ENCODE measurements around the gene CSGALNACT2.

The CSGALNACT2 gene

DNA sequence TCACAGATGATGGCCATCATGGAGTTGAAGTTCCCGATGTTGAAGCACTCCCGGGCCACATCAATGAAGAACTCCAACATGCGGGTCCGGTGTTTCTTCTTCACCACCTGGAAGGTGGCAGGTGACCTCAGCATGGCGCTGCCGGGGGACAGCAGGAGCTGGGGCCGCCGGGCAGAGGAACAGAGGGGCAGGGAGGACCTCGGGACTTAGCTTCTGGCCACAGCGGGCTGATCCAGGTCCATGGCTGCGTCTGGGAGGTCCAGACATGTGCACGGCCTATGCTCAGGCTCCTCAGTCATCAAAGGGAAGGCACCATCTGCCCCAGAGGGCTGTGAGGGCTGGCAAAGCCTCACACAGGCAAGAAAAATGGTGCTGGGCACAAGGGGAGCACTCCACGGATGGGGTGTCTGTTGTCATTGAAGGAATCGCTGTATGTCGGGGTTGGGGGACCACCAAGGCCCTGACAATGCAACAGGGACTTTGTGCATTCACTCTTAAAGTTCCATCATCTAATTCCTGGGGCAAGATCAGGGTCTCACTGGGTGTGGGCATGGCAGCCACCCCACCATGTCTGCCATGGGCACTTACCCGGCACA is 60.9 kb downstream of the CSGALNACT2 start:
- FAIRE-seq = no peak
- no peak for DNase-seq (ENCODE audit: extremely low spot score, insufficient read length, low read depth)

- DNase-seq (ENCODE audit: extremely low spot score, insufficient read length, low read depth) (no peak), FAIRE-seq (no peak)
These were observed 61.7 kb downstream of the CSGALNACT2 start for GRCh38 chr10:43199684-43200537.

DNA sequence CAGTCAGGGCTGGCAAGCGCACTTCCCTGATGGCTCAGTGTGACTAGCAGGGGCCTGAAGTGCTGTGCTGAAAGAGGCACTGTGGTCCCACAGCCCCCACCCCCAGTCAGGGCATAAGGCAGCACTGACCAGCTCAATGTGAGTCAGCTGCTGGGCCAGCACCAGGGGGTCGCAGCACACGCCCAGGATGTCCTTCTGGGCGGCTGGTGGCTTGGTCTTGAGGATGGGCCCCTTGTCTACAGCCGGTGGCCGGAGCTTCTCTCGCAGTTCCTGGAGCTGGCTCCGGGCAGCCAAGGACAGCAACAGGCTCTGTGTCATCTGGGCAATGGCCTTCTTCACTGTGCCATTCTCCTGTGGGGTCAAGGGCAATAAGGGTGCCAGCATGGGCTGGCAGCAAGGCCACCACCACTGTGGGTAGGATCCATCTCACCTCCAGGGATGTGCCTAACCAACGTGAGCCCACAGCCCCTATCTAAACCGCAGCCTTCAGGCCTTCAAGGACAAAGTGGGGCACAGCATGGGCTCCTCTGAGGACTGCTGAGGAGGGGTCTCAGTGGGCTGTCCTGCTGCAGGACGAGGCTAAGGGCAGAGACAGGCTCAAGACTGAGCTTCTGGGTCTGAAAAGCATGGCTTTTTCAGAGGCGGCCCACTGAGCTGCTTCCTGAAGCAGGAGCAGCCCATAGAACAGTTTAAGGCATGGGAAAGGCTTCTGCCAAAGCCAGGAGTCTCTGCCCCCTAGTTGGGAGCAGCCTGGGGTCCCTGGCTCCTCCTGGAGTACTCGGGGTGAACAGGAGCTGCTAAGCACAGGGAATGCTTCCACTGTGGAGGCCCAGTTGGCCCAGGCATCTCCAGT is 62.5 kb downstream of the CSGALNACT2 start:
- DNase-seq (ENCODE audit: extremely low spot score, insufficient read length, low read depth) = no peak
- no peak for FAIRE-seq

DNA sequence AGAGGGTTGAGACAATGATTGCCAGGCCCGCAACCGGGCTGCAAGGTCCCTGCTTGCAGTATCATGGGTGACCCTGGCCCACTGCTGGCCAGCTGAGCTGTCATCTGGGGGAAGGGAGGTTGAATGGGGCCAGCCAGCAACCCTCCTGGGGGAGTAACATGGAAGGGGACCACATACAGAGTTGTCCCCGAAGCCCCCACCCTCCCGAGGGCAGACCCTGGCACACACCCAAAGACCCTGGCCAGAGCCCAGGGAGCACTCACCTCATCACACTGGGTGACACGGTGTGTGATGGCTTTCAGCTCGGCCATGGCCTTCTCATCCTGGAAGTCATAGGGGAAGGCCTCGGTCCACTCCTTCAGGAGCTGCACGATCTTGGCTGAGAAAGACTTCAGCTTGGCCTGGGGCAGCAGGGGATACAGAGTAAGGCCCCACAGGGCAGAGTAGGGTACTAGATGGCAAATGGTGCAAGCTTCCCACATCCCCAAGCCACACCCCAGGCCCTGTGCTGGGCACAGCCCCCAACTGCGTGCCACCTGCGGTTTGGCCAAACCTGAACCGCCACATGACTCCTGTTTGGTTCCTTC is 63.4 kb downstream of the CSGALNACT2 start:
- DNase-seq (ENCODE audit: extremely low spot score, insufficient read length, low read depth) (no peak), FAIRE-seq (no peak)

DNA sequence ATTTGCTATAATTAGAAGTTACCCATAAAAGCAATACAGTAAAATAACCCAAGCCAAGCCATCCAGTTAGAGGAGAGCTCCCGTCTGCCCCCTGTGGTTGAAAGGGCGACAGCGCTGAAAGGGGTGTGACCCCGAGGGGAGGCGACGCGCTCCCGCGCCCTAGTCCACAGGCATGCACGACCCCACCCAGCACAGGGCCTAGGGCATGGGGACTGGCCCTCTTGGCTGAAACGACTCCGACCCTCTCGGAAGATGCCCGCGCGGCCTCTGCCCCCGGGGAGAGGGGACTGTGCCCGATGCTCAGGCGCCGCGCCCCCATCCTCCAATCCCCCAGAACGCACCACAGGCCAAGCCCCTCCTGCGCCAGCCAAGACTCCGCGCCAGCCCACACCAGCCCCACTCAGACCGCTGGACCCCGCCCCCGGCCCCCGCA is 64.0 kb downstream of the CSGALNACT2 start:
- peak; percentile 67 for FAIRE-seq
- peak; percentile 38 for DNase-seq (ENCODE audit: extremely low spot score, insufficient read length, low read depth)

DNA sequence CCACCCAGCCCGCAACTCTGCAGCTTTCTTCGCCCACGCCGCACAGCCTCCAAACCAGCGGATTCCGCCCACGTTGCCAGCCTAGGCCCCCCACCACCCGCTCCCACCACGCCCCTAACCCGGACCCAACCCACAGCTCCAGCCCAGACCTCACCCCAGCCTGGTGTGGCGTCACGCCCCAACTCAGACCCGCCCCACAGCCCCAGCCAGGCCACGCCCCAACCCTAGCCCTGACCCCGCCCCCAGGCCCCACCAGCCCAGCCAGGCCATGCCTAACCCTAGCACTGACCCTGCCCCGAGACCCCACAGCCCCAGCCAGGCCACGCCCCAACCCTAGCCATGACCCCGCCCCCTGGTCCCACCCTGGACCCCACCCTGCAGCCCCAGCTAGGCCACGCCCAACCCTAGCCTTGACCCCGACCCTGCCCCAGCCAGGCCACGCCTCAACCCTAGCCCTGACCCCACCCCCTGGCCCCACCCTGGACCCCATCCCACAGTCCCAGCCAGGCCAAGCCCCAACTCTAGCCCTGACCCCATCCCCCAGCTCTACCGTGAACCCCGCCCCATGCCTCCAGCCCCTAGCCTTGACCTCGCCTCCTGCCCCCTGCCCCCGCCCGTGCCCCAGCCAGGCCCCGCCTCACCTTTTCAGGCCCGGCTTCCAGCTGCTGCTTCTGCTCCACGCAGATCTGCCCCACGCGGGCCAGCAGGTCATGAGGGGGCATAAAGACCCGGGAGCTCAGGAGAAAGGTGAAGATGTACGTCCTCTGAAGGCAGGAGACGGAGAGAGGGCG is 64.6 kb downstream of the CSGALNACT2 start:
- no peak for FAIRE-seq
- DNase-seq (ENCODE audit: extremely low spot score, insufficient read length, low read depth) = peak; percentile 29

- FAIRE-seq (no peak), DNase-seq (ENCODE audit: extremely low spot score, insufficient read length, low read depth) (no peak)
These were observed 65.3 kb downstream of the CSGALNACT2 start for GRCh38 chr10:43203448-43204041.

DNA sequence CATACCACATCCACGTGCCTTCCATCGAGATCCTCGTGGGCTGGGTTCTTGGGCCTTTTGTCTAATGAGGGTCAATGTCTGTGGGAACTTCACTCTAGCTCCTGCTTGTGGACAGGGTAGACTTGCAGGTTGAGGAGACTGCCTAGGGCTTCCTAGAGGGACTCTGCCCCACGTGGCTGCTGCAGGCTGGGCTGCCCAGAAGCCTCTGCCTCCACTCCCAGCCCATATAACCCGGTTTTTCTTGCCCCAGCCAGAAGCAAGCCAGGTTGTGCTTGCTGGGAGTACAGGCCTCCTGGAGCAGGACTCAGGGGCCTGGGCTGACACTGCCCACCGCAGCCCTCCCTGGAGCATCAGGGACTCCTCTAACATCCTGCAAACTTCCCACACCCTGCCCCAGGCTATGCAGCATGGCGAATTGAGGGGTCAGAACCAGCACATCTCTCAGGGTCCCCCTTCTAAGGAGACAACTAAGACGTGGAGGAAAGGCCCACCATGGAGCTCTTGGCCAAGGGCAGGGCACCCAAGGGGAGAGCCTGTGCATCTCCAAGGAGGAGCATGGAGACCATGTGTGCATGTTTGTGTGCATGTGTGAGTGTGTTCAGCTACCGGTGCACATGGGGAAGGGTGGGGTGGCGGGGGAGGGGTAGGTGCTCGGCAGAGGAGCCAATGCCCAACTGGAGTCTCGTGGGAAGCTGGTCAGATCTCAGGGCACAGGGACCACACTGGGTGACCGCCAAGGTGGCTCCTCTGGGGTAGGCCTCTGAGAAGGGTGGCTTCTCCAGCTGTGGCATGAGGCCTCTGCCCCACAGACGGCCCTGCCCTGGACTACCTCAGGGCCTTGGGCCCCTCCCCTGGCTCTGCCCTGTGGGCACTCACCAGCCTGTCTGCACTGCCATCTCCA is 66.0 kb downstream of the CSGALNACT2 start:
- FAIRE-seq = no peak
- DNase-seq (ENCODE audit: extremely low spot score, insufficient read length, low read depth) = no peak

- peak; percentile 79 for FAIRE-seq
- DNase-seq (ENCODE audit: extremely low spot score, insufficient read length, low read depth) = peak; percentile 40
These were observed 66.9 kb downstream of the CSGALNACT2 start for GRCh38 chr10:43204943-43205671.

- FAIRE-seq (no peak), DNase-seq (ENCODE audit: extremely low spot score, insufficient read length, low read depth) (no peak)
These were observed 67.6 kb downstream of the CSGALNACT2 start for GRCh38 chr10:43205681-43206390.

- FAIRE-seq = no peak
These were observed 68.4 kb downstream of the CSGALNACT2 start for GRCh38 chr10:43206391-43207235.

GRCh38 chr10:43208147-43209073 is 70.2 kb downstream of the CSGALNACT2 start:
- no peak for DNase-seq (ENCODE audit: extremely low spot score, insufficient read length, low read depth)
- FAIRE-seq = no peak

More at GRCh38 chr10:43206391-43207235, 68.4 kb downstream of the CSGALNACT2 start:
- DNase-seq (ENCODE audit: extremely low spot score, insufficient read length, low read depth) = no peak

- no peak for FAIRE-seq
- no peak for DNase-seq (ENCODE audit: extremely low spot score, insufficient read length, low read depth)
These were observed 70.8 kb downstream of the CSGALNACT2 start for GRCh38 chr10:43209074-43209455.

DNA sequence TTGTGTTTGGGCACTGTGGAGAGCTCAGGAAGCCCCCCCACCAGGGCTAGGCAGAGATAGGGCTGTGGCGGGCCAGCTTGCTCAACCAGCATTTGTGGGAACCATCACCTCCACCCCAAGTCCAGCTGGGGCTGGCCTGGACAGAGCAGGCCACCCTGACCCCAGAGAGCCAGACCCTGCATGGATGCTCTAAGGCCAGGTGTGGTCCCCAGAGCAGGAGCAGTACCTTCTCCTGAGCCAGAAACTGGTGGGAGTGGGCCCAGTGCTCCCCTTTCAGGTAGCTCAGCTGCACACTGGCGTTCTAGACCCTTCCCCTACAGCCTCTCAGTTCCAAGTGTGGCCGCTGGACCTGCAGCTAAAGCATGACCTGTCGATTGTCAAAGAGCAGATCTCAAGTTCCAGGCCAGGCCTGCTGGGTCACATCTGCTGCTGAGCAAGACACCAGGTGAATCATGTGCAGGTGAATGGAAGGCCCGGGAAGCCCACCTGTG is 71.5 kb downstream of the CSGALNACT2 start:
- DNase-seq (ENCODE audit: extremely low spot score, insufficient read length, low read depth) (no peak), FAIRE-seq (no peak)

- FAIRE-seq = no peak
- DNase-seq (ENCODE audit: extremely low spot score, insufficient read length, low read depth) = no peak
These were observed 72.3 kb downstream of the CSGALNACT2 start for GRCh38 chr10:43210556-43210955.
